Activated CD4-positive, alpha-beta T cell treated with anti-CD3 and anti-CD28 coated beads for 36 hours (primary cell): ENCODE measurements around the gene SPPL2B. TPM values are rescaled to one million over a fixed set of nuclear protein-coding genes. Genes with fewer than 3 reads are reported as not detected.

ENCODE experiments used
- ATAC-seq: fragments of 200-7000 bp; cut with Tn5 transposase; one replicate; pipeline ENCODE4 v1.10.0; 2021; ENCODE audit warnings: mild to moderate bottlenecking, moderate library complexity
- CTCF ChIA-PET: fragments of 350-600 bp; sonication (Branson Sonifier 250); formaldehyde crosslinking; loops from one replicate; lab custom pipeline; 2021; ENCODE audit warnings: antibody characterized with exemption; lab: Charles Lee
- POLR2A ChIA-PET: fragments of 350-600 bp; sonication (Branson Sonifier 250); formaldehyde crosslinking; loops from one replicate; lab custom pipeline; 2021; ENCODE audit warnings: antibody characterized with exemption, inconsistent platforms; lab: Charles Lee
- DNase-seq: peaks from one replicate; pipeline ENCODE4 v3.0.0-alpha.2; 2020
- H3K27ac Mint-ChIP-seq: one replicate; pipeline ENCODE4 v1.8.0; 2021; ENCODE audit warnings: mixed read lengths
- H3K27me3 Mint-ChIP-seq: one replicate; pipeline ENCODE4 v1.8.0; 2021; ENCODE audit warnings: mixed read lengths
- H3K36me3 Mint-ChIP-seq: one replicate; pipeline ENCODE4 v1.8.0; 2021; ENCODE audit warnings: low read depth, mixed read lengths
- H3K4me1 Mint-ChIP-seq: one replicate; pipeline ENCODE4 v1.8.0; 2021; ENCODE audit warnings: mixed read lengths
- H3K4me3 Mint-ChIP-seq: one replicate; pipeline ENCODE4 v1.8.0; 2021; ENCODE audit warnings: mild to moderate bottlenecking, moderate library complexity, mixed read lengths
- H3K9me3 Mint-ChIP-seq: one replicate; pipeline ENCODE4 v1.8.0; 2021; ENCODE audit warnings: low read depth, mixed read lengths
- intact Hi-C, 2 experiments: fragments of 100-400 bp; cut with DNase I in 1 of 2; cut with micrococcal nuclease in 1 of 2; formaldehyde crosslinking; loops; one replicate each; pipeline versions ENCODE4 v1.14.2 to v1.15.1; 2022 to 2024; cut with DNase I, micrococcal nuclease
- total RNA-seq, 2 experiments: library from RNA; stranded (reverse); gene quantifications; one replicate each; pipeline ENCODE4 v1.2.3, GENCODE V29; 2021

Gene SPPL2B
- total RNA-seq, 2 experiments from 2014 or later, result 37.7 to 48.5 TPM

DNA sequence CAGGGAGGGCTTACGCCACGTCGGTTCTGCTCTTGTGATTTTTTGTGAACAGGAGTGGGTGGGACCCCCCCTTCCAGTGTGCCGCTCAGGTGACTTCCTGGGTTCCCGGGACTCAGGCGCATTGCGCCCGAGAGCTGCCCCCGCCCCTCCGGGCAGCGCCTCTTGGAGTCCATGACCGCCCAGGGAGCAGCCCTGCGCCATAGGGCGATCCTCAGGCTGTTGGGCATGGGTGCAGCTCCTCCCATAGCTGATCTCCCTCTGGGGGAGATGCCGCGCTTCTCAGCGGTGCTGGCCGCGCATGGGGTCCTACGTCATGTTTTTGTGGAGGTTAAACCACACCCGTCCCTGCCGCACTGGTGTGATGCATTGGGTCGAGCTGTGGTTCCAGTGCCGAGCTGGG, 23.6 kb downstream of the SPPL2B start:
- H3K4me3 Mint-ChIP-seq, result no peak overlapping the region
- no peaks in the 10 kb centered on the region for H3K9me3 Mint-ChIP-seq
- no peak overlapping the region for H3K27ac Mint-ChIP-seq
- H3K27me3 Mint-ChIP-seq, result no peaks in the 10 kb centered on the region
- intact Hi-C loops, result no loop called here
- POLR2A ChIA-PET, result no interaction called here
- ATAC-seq (no peak), DNase-seq (no peak)
- CTCF ChIA-PET, result no interaction called here
- peaks cover 2% of the 10 kb centered on the region for H3K36me3 Mint-ChIP-seq
- H3K4me1 Mint-ChIP-seq, result no peaks in the 10 kb centered on the region

DNA sequence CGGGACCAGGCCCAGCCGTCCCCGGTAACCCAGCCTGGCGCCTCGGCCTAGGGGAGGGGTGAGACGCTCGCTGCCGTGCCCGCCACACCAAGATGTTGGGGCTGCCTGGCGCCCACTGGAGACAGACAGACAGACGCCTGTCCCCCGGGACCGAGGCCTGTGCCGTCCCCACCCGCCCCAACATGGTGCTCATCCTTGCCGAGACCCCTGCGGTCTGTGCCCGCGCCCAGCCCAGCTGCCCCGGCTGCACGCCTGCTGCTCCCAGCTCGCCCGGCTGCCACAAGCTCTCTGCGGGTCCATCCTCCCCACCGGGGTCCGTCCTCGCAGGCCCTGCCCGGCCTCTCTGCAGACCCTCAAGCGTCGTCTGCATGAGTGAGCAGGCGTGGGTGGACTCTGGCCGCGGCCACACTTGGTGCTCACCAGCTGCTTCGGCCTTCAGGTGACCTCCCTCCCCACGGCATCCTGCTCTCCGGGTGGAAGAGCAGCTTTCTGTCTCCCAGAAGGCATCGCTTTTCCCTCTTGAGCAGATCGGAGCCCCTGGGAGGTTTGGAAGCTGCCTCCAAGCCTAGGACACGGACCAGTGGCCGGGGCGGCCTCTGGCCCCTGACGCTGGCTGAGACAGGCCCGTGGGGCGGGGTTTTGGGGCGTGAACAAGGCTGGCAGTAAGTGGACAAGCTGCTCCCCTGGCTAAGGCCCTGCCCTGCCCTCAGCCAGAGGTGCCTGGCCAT, 24.8 kb downstream of the SPPL2B start:
- H3K9me3 Mint-ChIP-seq, result no peaks in the 10 kb centered on the region
- ATAC-seq (no peak), DNase-seq (no peak)
- intact Hi-C loops, result no loop called here
- H3K4me3 Mint-ChIP-seq, result no peak overlapping the region
- H3K4me1 Mint-ChIP-seq, result no peaks in the 10 kb centered on the region
- no peak overlapping the region for H3K27ac Mint-ChIP-seq
- ChIA-PET CTCF (no interaction called here), POLR2A (no interaction called here)
- peaks cover 2% of the 10 kb centered on the region for H3K36me3 Mint-ChIP-seq
- no peaks in the 10 kb centered on the region for H3K27me3 Mint-ChIP-seq

DNA sequence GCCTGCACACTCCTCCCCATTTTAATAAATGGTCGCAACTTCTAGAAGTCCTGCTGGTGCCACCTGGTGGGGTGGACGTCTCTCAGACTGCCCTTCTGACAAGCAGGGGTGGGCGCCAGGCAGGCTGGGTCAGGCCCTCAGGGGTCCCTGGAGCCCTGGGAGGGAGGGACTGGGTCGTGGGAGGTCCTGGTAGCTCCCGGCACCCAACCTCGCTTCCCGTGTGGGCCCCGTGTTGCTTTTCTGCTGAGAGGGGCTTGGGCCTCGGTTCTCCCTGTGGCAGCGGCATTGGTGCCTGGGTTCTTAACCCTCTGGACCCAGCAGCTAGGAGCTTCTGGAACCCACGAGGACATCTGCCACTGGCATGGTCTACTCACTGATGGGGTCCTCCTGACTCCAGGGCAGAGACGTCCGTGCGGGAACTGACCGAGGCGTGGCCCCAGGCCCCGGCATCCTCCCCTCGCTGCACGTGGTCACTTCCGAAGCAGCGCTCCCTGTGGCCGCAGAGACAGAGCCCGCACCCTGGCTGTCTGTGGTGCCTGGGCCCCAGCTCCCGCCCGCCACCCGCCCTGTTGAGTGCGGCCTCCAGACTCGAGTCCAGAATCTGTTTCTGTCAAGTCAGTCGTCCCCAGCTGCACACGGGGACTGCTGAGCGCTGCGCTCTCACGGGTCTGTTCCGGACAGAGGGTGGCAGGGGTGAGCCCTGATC, 25.6 kb downstream of the SPPL2B start:
- Mint-ChIP-seq H3K9me3 (no peaks in the 10 kb centered on the region), H3K4me1 (no peaks in the 10 kb centered on the region), H3K4me3 (no peak overlapping the region), H3K27ac (no peak overlapping the region), H3K27me3 (no peaks in the 10 kb centered on the region), H3K36me3 (peaks cover 2% of the 10 kb centered on the region)
- ATAC-seq (no peak), DNase-seq (no peak)
- intact Hi-C loops, result no loop called here
- ChIA-PET CTCF (no interaction called here), POLR2A (no interaction called here)

DNA sequence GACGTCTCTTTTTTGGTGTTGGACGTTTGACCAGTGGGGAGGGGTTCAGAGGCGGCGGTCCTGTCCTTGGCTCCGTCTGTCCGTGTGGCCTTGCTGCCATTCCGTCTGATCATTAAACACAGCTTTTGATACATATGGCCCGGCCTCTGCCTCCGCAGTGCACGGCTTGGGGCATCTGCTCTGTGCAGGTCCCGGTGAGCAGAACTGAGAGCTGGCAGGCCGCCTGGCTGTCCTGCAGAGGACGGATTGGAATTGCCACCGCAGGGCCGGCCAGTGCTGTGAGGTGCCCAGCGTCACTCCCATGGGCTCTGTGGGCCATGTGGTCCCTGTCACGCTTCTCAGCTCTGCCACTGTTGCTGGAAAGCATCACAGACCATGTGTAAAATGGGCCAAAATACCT, 26.2 kb downstream of the SPPL2B start:
- no peaks in the 10 kb centered on the region for H3K27me3 Mint-ChIP-seq
- ATAC-seq (no peak), DNase-seq (no peak)
- H3K36me3 Mint-ChIP-seq, result peaks cover 2% of the 10 kb centered on the region
- intact Hi-C loops, result no loop called here
- H3K4me1 Mint-ChIP-seq, result no peaks in the 10 kb centered on the region
- H3K27ac Mint-ChIP-seq, result no peak overlapping the region
- POLR2A ChIA-PET, result no interaction called here
- no peaks in the 10 kb centered on the region for H3K9me3 Mint-ChIP-seq
- no peak overlapping the region for H3K4me3 Mint-ChIP-seq
- CTCF ChIA-PET, result no interaction called here

DNA sequence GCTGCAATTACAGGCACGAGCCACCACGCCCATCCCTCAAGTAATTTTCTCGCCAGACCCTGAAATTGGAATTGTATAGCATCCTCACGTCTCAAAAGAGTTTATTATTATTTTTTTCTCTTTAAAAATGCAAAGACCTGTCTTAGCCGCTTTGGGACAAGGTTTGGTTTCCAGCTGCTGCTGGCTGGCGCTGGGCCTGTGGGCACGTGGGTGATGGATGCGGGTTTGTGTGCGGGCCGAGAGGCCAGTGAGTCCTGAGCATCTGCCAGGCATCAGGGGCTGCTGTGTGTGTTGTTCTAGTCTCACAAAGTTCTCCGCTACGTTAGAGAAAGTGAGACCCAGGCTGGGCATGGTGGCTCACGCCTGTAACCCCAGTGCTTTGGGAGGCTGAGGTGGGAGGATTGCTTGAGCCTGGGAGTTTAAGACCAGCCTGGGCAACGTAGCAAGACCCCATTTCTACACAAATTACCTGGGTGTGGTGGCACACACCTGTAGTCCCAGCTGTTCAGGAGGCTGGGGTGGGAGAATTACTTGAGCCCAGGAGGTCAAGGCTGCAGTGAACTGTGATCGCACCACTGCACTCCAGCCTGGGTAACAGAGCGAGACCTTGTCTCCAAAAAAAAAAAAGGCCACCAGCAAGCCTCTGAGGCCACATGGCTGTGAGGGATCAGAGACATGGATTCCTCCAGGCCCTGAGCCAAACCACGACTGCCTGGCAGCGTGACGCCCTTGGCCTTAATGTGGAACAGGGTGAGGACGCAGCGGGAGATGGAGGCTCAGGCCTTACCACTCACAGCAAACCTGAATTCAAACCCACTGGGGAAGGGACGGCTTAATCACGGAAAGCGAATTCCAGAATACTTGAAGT, 26.9 kb downstream of the SPPL2B start:
- H3K27me3 Mint-ChIP-seq, result peaks cover 1% of the 10 kb centered on the region
- DNase-seq (no peak), ATAC-seq (no peak)
- H3K36me3 Mint-ChIP-seq, result peaks cover 2% of the 10 kb centered on the region
- H3K27ac Mint-ChIP-seq, result no peak overlapping the region
- no peak overlapping the region for H3K4me3 Mint-ChIP-seq
- no peaks in the 10 kb centered on the region for H3K9me3 Mint-ChIP-seq
- peaks cover under 1% of the 10 kb centered on the region for H3K4me1 Mint-ChIP-seq
- ChIA-PET CTCF (interaction anchor here (1.0 kb wide), 1 partner anchor 33 kb away, joined by 4 read pairs; no protein-coding TSS in a partner anchor), POLR2A (no interaction called here)
- intact Hi-C loops, result no loop called here

DNA sequence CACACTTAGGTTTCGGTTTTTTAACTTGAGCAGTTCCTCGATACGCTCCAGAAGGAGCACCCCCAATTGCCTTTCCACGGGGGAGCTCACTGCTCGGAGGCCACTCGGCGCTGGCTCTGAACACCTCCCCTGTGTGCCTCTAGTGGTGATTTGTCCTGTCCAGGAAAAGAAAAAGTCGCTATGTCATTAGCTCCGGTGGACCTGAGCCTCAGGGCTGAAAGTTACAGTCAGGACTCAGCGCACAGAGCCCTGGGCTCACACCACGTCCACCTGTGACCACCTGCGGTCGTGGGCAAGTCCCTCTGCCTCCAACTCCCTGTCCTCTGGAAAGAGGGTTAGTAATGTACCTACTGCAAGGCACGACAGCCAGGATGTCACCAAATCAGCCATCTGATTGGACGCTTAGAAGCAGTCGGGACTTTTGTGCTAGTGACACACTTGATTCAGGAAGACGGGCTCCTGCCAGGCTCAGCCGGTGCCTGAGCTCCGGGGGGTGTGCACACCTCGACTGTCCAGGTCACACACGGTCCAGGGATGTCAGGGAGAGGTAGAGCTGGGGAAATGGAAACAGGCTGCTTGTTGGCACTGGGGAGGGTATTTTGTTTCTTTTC, 27.7 kb downstream of the SPPL2B start:
- Mint-ChIP-seq H3K4me1 (peaks cover 3% of the 10 kb centered on the region), H3K36me3 (peaks cover 2% of the 10 kb centered on the region), H3K27ac (no peak overlapping the region), H3K4me3 (no peak overlapping the region), H3K27me3 (peaks cover 5% of the 10 kb centered on the region), H3K9me3 (no peaks in the 10 kb centered on the region)
- ChIA-PET POLR2A (no interaction called here), CTCF (interaction anchor here (1.0 kb wide), 1 partner anchor 32 kb away, joined by 4 read pairs; no protein-coding TSS in a partner anchor)
- intact Hi-C loops, result no loop called here
- ATAC-seq (no peak), DNase-seq (no peak)

DNA sequence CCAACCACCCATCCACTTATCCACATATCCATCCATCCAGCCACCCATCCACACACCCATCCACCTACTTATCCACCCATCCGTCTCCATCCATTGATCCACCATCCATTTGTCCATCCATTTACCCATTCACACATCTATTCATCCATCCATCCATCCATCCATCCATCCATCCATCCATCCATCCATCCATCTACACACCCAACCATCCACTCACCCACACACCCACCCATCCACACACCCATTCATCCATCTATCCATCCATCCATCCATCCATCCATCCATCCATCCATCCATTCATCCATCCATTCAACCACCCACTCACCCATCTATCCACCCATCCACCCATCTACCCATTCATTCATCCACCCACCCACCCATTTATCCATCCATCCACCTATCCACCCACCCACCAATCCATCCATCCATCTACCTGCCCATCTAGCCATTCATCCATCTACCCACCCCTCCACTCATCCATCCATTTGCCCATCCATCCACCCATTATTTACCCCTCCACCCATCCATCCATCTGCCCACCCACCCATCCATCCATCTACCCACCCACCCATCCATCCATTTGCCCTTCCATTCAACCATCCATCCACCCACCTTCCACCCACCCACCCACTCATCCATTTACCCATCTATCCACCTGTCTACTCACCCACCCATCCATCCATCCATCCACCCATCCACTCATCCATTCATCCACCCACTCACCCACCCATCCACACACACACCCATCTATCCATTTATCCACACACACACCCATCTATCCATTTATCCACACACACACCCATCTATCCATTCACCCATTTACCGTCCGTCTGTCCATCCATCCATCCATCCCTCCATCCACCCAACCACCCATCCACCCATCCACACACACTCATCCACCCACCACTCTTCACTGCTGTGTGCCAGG, 29.1 kb downstream of the SPPL2B start:
- no peaks in the 10 kb centered on the region for H3K9me3 Mint-ChIP-seq
- H3K27me3 Mint-ChIP-seq, result peaks cover 5% of the 10 kb centered on the region
- ChIA-PET POLR2A (no interaction called here), CTCF (no interaction called here)
- H3K36me3 Mint-ChIP-seq, result no peaks in the 10 kb centered on the region
- no peak overlapping the region for H3K27ac Mint-ChIP-seq
- peaks cover 3% of the 10 kb centered on the region for H3K4me1 Mint-ChIP-seq
- H3K4me3 Mint-ChIP-seq, result no peak overlapping the region
- DNase-seq, result no peak
- intact Hi-C loops, result no loop called here
- no peak for ATAC-seq

DNA sequence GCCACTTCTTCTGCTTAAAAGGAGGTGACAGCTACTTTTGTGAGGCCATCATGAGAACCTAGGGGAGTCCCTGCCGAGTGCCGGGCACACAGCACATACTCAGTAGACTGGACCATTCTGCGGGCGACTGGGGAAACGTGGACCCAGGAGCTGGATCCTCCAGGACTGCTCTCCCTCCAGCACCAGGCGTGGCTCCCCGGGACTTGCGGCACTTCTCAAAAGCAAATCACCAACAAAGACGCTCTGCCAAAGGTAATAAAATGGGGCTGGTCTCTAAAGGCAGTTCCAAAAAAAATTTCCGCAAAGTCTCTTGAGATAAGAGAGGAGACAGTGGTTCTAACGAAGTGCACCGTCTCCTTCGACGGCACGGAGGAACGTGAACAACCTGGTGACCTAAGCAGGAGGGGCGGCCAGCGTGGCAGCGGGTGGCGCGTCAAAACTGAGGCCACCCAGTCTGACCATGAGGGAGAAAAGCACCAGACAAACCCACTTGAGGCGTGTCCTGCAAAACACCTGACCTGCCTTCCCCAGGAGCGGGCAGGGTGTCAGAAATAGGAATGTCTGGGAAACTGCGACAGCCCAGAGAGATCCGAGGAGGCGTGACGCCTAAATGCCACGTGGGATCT, 30.2 kb downstream of the SPPL2B start:
- Mint-ChIP-seq H3K4me1 (peaks cover 3% of the 10 kb centered on the region), H3K27ac (no peak overlapping the region), H3K27me3 (peaks cover 5% of the 10 kb centered on the region), H3K9me3 (no peaks in the 10 kb centered on the region), H3K36me3 (no peaks in the 10 kb centered on the region), H3K4me3 (no peak overlapping the region)
- no peak for DNase-seq
- intact Hi-C loops, result no loop called here
- CTCF ChIA-PET, result no interaction called here
- POLR2A ChIA-PET, result no interaction called here
- no peak for ATAC-seq

DNA sequence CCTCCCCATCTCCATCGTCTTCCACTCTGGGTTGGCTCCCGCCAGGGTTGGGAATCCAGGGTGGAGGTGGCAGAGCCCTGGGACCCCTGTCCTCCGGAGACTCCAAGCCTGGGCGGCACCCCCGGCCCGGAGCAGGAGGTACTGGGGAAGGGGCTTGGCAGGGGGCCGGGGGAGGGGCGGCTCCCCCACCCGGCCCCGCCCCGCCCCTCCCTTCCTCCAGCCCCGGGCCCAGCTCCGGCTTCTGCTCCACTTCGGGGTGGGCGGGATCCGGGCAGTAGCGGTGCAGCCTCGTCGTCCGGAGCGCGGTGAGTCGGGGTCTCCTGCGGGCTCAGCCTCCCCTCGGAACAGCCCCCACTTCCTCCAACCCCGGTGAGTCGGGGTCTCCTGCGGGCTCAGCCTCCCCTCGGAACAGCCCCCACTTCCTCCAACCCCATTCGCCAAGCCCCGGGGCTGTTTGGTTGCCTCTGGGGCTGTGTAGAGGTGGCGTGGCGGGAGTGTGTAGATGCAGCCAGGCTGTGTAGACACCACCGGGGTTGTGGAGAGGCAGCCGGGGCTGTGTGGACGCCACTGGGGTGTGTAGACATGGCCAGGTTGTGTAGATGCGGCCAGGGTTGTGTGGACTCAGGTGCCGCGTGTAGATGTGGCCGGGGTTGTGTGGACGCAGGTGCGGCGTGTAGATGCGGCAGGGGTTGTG, 31.7 kb downstream of the SPPL2B start, which contains the start of gene TMPRSS9:
TMPRSS9 (plus strand) TSS at position 274 of the 694 bp plus-strand sequence. CDS start 29,521 bp downstream, outside the sequence.
- Mint-ChIP-seq H3K36me3 (no peaks in the 10 kb centered on the region), H3K4me3 (no peak within 1 kb of the TSS), H3K9me3 (no peaks in the 10 kb centered on the region), H3K27me3 (peaks cover 7% of the 10 kb centered on the region), H3K27ac (no peak within 1 kb of the TSS), H3K4me1 (peaks cover 3% of the 10 kb centered on the region)
- ChIA-PET CTCF (interaction anchor here (1.0 kb wide), 1 partner anchor 73 kb away, joined by 3 read pairs; no protein-coding TSS in a partner anchor), POLR2A (no interaction called here)
- DNase-seq (no peak), ATAC-seq (no peak)
- intact Hi-C loops, result no loop called here

DNA sequence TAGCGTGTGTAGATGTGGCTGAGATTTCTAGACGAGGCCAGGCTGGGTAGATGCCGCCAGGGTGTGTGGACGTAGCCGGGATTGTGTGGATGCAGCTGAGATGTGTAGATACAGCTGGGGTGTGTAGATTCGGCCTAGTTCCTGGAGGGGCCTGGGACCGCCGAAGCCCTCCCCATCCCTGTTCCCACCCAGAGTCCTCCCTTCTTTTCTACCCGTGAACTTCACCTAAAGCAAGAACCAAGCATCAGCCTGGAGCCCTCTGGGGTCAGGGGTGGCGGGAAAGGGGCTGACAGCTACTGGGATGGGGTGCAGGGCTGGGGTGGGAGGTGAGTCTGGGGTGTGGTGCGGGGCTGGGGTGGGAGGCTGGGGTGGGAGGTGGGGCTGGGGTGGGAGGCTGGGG, 32.3 kb downstream of the SPPL2B start:
- CTCF ChIA-PET, result no interaction called here
- H3K4me3 Mint-ChIP-seq, result no peak overlapping the region
- intact Hi-C loops, result no loop called here
- no peaks in the 10 kb centered on the region for H3K9me3 Mint-ChIP-seq
- peaks cover 3% of the 10 kb centered on the region for H3K4me1 Mint-ChIP-seq
- H3K27me3 Mint-ChIP-seq, result peaks cover 9% of the 10 kb centered on the region
- POLR2A ChIA-PET, result no interaction called here
- no peak overlapping the region for H3K27ac Mint-ChIP-seq
- ATAC-seq, result no peak
- no peak for DNase-seq
- no peaks in the 10 kb centered on the region for H3K36me3 Mint-ChIP-seq
